Measurements from ENCODE around the gene PRM1. TPM values are rescaled to one million over a fixed set of nuclear protein-coding genes. Genes with fewer than 3 reads are reported as not detected.

The PRM1 gene
- total RNA-seq, 1 experiment from 2014 or later: not detected

GRCh38 chr16:11271610-11272009, 9.5 kb downstream of the PRM1 start:
- Histone ChIP-seq H3K27ac (ENCODE audit: low read length) (no peak overlapping the region), H3K4me3 (ENCODE audit: low read depth in 2 of 2, low read length in 2 of 2) (no peak overlapping the region), H3K4me1 (ENCODE audit: control insufficient read depth, insufficient read depth, low read length) (peaks cover 9% of the 10 kb centered on the region), H3K27me3 (ENCODE audit: control insufficient read depth, insufficient read depth, low read length) (no peaks in the 10 kb centered on the region), H3K9me3 (ENCODE audit: control insufficient read depth, insufficient read depth, low read depth, low read length) (no peaks in the 10 kb centered on the region), H3K36me3 (ENCODE audit: control insufficient read depth, insufficient read depth, low read length) (no peaks in the 10 kb centered on the region)
- no peak for ATAC-seq
- DNase-seq (ENCODE audit: low read depth, low spot score): no peak
- intact Hi-C loops (cut with micrococcal nuclease; ENCODE audit: unreplicated experiment) (no loop called here), in situ Hi-C loops (cut with HindIII; ENCODE audit: low pct_unique_long_range_greater_than_20kb, low sequenced_read_pairs) (no loop called here)
- CTCF ChIA-PET: no interaction called here
- POLR2A ChIA-PET: no interaction called here
- TF ChIP-seq POLR2AphosphoS5 (IDR thresholded peaks at IDR 0.05; ENCODE audit: low read depth, low read length) (no peak), SIN3A (IDR thresholded peaks at IDR 0.05; ENCODE audit: borderline replicate concordance, insufficient read depth, low read depth, low read length) (no peak)
- TF ChIP-seq, protein P1, sequence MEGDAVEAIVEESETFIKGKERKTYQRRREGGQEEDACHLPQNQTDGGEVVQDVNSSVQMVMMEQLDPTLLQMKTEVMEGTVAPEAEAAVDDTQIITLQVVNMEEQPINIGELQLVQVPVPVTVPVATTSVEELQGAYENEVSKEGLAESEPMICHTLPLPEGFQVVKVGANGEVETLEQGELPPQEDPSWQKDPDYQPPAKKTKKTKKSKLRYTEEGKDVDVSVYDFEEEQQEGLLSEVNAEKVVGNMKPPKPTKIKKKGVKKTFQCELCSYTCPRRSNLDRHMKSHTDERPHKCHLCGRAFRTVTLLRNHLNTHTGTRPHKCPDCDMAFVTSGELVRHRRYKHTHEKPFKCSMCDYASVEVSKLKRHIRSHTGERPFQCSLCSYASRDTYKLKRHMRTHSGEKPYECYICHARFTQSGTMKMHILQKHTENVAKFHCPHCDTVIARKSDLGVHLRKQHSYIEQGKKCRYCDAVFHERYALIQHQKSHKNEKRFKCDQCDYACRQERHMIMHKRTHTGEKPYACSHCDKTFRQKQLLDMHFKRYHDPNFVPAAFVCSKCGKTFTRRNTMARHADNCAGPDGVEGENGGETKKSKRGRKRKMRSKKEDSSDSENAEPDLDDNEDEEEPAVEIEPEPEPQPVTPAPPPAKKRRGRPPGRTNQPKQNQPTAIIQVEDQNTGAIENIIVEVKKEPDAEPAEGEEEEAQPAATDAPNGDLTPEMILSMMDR (IDR thresholded peaks at IDR 0.05): no peak
- TF ChIP-seq, protein P2, sequence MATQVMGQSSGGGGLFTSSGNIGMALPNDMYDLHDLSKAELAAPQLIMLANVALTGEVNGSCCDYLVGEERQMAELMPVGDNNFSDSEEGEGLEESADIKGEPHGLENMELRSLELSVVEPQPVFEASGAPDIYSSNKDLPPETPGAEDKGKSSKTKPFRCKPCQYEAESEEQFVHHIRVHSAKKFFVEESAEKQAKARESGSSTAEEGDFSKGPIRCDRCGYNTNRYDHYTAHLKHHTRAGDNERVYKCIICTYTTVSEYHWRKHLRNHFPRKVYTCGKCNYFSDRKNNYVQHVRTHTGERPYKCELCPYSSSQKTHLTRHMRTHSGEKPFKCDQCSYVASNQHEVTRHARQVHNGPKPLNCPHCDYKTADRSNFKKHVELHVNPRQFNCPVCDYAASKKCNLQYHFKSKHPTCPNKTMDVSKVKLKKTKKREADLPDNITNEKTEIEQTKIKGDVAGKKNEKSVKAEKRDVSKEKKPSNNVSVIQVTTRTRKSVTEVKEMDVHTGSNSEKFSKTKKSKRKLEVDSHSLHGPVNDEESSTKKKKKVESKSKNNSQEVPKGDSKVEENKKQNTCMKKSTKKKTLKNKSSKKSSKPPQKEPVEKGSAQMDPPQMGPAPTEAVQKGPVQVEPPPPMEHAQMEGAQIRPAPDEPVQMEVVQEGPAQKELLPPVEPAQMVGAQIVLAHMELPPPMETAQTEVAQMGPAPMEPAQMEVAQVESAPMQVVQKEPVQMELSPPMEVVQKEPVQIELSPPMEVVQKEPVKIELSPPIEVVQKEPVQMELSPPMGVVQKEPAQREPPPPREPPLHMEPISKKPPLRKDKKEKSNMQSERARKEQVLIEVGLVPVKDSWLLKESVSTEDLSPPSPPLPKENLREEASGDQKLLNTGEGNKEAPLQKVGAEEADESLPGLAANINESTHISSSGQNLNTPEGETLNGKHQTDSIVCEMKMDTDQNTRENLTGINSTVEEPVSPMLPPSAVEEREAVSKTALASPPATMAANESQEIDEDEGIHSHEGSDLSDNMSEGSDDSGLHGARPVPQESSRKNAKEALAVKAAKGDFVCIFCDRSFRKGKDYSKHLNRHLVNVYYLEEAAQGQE (IDR thresholded peaks at IDR 0.05; ENCODE audit: insufficient read depth in 1 of 2, low read depth in 2 of 2, low read length in 1 of 2): no peak
- BruUV-seq (replicated peaks): no TSS peak

DNA sequence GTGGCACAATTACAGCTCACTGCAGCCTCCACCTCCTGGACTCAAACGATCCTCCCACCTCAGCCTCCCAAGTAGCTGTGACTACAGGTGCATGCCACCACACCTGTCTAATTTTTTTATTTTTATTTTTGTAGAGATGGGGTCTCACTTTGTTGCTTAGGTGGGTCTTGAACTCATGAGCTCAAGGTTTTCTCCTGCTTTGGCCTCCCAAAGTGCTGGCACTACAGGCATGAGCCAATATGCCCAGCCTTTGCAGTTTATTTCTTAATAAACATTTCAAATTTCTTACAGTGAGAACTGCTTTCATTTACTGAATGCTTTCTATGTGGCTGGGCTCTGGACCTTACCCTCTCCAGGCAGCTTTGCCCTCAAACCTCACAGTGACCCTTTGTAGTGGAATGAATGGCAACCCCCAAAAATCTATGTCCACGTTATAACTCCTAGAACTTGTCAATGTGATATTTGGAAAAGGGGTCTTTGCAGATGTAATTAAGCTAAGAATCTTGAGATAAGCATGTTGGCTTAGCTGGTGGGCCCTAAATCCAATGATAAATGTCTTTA, 10.4 kb downstream of the PRM1 start:
- Histone ChIP-seq H3K4me1 (ENCODE audit: control insufficient read depth, insufficient read depth, low read length) (peaks cover 9% of the 10 kb centered on the region), H3K4me3 (ENCODE audit: low read depth in 2 of 2, low read length in 2 of 2) (no peak overlapping the region), H3K36me3 (ENCODE audit: control insufficient read depth, insufficient read depth, low read length) (no peaks in the 10 kb centered on the region), H3K9me3 (ENCODE audit: control insufficient read depth, insufficient read depth, low read depth, low read length) (no peaks in the 10 kb centered on the region), H3K27me3 (ENCODE audit: control insufficient read depth, insufficient read depth, low read length) (no peaks in the 10 kb centered on the region), H3K27ac (ENCODE audit: low read length) (no peak overlapping the region)
- ChIA-PET CTCF (interaction anchor here (0.6 to 0.7 kb wide), 2 partner anchors 26 to 317 kb away, joined by 3 to 6 read pairs; no protein-coding TSS in a partner anchor), POLR2A (no interaction called here)
- in situ Hi-C loops (cut with HindIII; ENCODE audit: low pct_unique_long_range_greater_than_20kb, low sequenced_read_pairs) (no loop called here), intact Hi-C loops (cut with micrococcal nuclease; ENCODE audit: unreplicated experiment) (no loop called here)
- TF ChIP-seq TCF7L2 (IDR thresholded peaks at IDR 0.05; ENCODE audit: low read depth, low read length): no peak
- no peak for TF ChIP-seq SIN3A (IDR thresholded peaks at IDR 0.05; ENCODE audit: borderline replicate concordance, insufficient read depth, low read depth, low read length)
- TF ChIP-seq, protein P1 (IDR thresholded peaks at IDR 0.05): no peak
- TF ChIP-seq POLR2AphosphoS5 (IDR thresholded peaks at IDR 0.05; ENCODE audit: low read depth, low read length): no peak
- TF ChIP-seq, protein P2 (IDR thresholded peaks at IDR 0.05; ENCODE audit: insufficient read depth in 1 of 2, low read depth in 2 of 2, low read length in 1 of 2): no peak
- DNase-seq (ENCODE audit: low read depth, low spot score): no peak
- no TSS peak for BruUV-seq (replicated peaks)
- ATAC-seq: no peak

Measured in Panc1 (cell line).